H1 (cell line): Measurements from ENCODE around the gene CRB2.

Experiments used
- EZH2 ChIP-seq: fragments of 200-600 bp; sonication (generic); IDR thresholded peaks from 2 replicates; pipeline ENCODE4 v1.7.1; 2012; ENCODE audit warnings: low read depth, mild to moderate bottlenecking, moderate library complexity, low read length, inconsistent platforms; ENCODE audit not compliant: severe bottlenecking
- FOSL1 ChIP-seq: IDR thresholded peaks from 2 replicates; pipeline ENCODE4 v1.6.1; 2011; ENCODE audit warnings: mild to moderate bottlenecking, low read depth, low read length, moderate library complexity; ENCODE audit not compliant: insufficient read depth
- JUN ChIP-seq: IDR thresholded peaks from 2 replicates; pipeline ENCODE4 v1.6.1; 2011; ENCODE audit warnings: low read depth, mild to moderate bottlenecking, improper control_type of control experiment, low read length
- POLR2A ChIP-seq, 2 experiments: IDR thresholded peaks; 1 replicate in 1 of 2; 2 replicates in 1 of 2; pipeline ENCODE4 v1.6.1; 2011; ENCODE audit warnings: low read depth in 2 of 2, low read length in 2 of 2, mild to moderate bottlenecking in 2 of 2; ENCODE audit errors: control extremely low read depth in 1 of 2
- TF ChIP-seq, protein P1 (sequence below), 3 experiments: IDR thresholded peaks; 1 replicate in 2 of 3; 2 replicates in 1 of 3; pipeline versions ENCODE4 v1.5.1 to v1.6.1; 2011; ENCODE audit warnings: low read length in 3 of 3, mild to moderate bottlenecking in 3 of 3, inconsistent platforms in 2 of 3, low read depth in 1 of 3, moderate library complexity in 1 of 3; ENCODE audit not compliant: insufficient read depth in 1 of 3; ENCODE audit errors: control extremely low read depth in 1 of 3

DNA sequence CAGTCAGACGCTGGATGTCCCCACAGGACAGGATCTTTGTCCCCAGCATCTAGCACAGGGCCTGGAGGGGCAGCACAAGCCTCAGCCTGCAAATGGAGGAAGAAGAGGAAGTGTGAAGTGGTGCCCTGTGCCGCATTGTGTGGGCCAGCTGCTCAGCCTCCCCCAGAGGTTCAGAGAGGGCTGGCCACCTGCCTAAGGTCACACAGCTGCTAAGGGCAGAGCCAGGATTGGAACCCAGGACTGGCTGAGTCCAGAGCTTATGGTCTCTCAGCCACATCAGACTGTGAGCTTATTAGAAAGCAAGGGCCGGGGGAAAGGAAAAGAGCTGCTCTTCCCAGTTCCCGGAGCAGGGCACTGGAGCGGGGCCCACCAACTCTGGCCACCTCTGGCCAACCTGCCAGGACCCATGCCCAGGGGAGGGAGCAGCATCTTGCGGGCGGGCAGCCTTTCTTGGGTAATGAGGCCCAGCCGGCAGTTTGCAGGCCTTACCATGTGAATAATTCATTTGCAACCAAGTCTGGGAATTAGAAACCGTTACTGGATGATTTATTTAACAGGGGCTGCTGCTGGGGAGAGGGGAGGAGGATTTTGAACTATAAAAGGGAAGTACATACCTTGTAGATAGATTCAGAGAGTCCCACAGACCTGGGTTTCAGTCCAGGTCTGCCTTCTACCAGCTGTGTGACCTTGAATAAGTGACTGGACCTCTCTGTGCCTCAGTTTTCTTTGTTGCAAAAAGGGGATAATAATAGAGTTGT is 11.6 kb upstream of the CRB2 start:
- TF ChIP-seq POLR2A (IDR thresholded peaks at IDR 0.05; ENCODE audit: control extremely low read depth in 1 of 2, low read depth in 2 of 2, low read length in 2 of 2) (no peak), EZH2 (no peak), FOSL1 (no peak), JUN (no peak)
- TF ChIP-seq, protein P1, sequence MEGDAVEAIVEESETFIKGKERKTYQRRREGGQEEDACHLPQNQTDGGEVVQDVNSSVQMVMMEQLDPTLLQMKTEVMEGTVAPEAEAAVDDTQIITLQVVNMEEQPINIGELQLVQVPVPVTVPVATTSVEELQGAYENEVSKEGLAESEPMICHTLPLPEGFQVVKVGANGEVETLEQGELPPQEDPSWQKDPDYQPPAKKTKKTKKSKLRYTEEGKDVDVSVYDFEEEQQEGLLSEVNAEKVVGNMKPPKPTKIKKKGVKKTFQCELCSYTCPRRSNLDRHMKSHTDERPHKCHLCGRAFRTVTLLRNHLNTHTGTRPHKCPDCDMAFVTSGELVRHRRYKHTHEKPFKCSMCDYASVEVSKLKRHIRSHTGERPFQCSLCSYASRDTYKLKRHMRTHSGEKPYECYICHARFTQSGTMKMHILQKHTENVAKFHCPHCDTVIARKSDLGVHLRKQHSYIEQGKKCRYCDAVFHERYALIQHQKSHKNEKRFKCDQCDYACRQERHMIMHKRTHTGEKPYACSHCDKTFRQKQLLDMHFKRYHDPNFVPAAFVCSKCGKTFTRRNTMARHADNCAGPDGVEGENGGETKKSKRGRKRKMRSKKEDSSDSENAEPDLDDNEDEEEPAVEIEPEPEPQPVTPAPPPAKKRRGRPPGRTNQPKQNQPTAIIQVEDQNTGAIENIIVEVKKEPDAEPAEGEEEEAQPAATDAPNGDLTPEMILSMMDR (IDR thresholded peaks at IDR 0.05; ENCODE audit: control extremely low read depth in 1 of 3, insufficient read depth in 1 of 3, low read depth in 1 of 3, low read length in 3 of 3), result no peak
